Activated naive CD4-positive, alpha-beta T cell treated with anti-CD3 and anti-CD28 coated beads for 36 hours (primary cell): Measurements from ENCODE around the gene BARX1. TPM values are rescaled to one million over a fixed set of nuclear protein-coding genes. Genes with fewer than 3 reads are reported as not detected.
"Not testable (repeated sequence)": the region's sequence is repeated elsewhere in the genome, so short reads cannot be mapped to it uniquely, and the experiment has no call there.

Experiments used
- CTCF ChIA-PET: fragments of 350-600 bp; sonication (Branson Sonifier 250); formaldehyde crosslinking; loops from one replicate; lab custom pipeline; 2021; ENCODE audit warnings: antibody characterized with exemption; lab: Charles Lee
- DNase-seq: peaks from one replicate; pipeline ENCODE4 v3.0.0-alpha.2; 2020
- H3K27ac Mint-ChIP-seq: one replicate; pipeline ENCODE4 v1.8.0; 2021; ENCODE audit warnings: mild to moderate bottlenecking, mixed read lengths
- H3K27me3 Mint-ChIP-seq: one replicate; pipeline ENCODE4 v1.8.0; 2021; ENCODE audit warnings: low read depth, mixed read lengths
- H3K36me3 Mint-ChIP-seq: one replicate; pipeline ENCODE4 v1.8.0; 2021; ENCODE audit warnings: low read depth, mixed read lengths
- H3K4me1 Mint-ChIP-seq: one replicate; pipeline ENCODE4 v1.8.0; 2021; ENCODE audit warnings: low read depth, mixed read lengths
- H3K4me3 Mint-ChIP-seq: one replicate; pipeline ENCODE4 v1.8.0; 2021; ENCODE audit warnings: mild to moderate bottlenecking, moderate library complexity, mixed read lengths
- H3K9me3 Mint-ChIP-seq: one replicate; pipeline ENCODE4 v1.8.0; 2021; ENCODE audit warnings: mixed read lengths
- intact Hi-C: fragments of 100-400 bp; cut with micrococcal nuclease; formaldehyde crosslinking; loops from one replicate; pipeline ENCODE4 v1.15.1; 2023
- total RNA-seq, 2 experiments: library from RNA; stranded (reverse); gene quantifications; one replicate each; pipeline ENCODE4 v1.2.3, GENCODE V29; 2021

The BARX1 gene
- total RNA-seq, 2 experiments from 2014 or later = 0.17 to 0.21 TPM

GRCh38 chr9:93963969-93964368, 8.8 kb upstream of the BARX1 start:
- H3K4me3 Mint-ChIP-seq = no peak overlapping the region
- CTCF ChIA-PET = interaction anchor here (0.6 to 3.4 kb wide), 12 partner anchors 11 to 281 kb away, joined by 3 to 16 read pairs (median 4); no protein-coding TSS in a partner anchor
- peaks cover 29% of the 10 kb centered on the region for H3K4me1 Mint-ChIP-seq
- intact Hi-C loops = loop anchor here (1.0 kb wide), 1 partner anchor 282 kb away; no protein-coding TSS in a partner anchor
- H3K36me3 Mint-ChIP-seq = no peaks in the 10 kb centered on the region
- H3K27ac Mint-ChIP-seq = no peak overlapping the region
- H3K9me3 Mint-ChIP-seq = no peaks in the 10 kb centered on the region
- peaks cover 36% of the 10 kb centered on the region for H3K27me3 Mint-ChIP-seq
- no peak for DNase-seq

GRCh38 chr9:93963489-93963888, 8.3 kb upstream of the BARX1 start:
- H3K9me3 Mint-ChIP-seq, H3K4me3 Mint-ChIP-seq, H3K36me3 Mint-ChIP-seq, DNase-seq, H3K27ac Mint-ChIP-seq: not testable (repeated sequence)
- Mint-ChIP-seq H3K27me3 (peaks cover 38% of the 10 kb centered on the region), H3K4me1 (peaks cover 33% of the 10 kb centered on the region)
- CTCF ChIA-PET = interaction anchor here (0.6 to 3.4 kb wide), 9 partner anchors 11 to 281 kb away, joined by 4 to 16 read pairs (median 4); no protein-coding TSS in a partner anchor
- intact Hi-C loops = loop anchor here (1.0 kb wide), 1 partner anchor 281 kb away; no protein-coding TSS in a partner anchor

GRCh38 chr9:93962561-93963440, 7.6 kb upstream of the BARX1 start:
- peak; percentile 92 for DNase-seq
- H3K36me3 Mint-ChIP-seq = no peaks in the 10 kb centered on the region
- peaks cover 40% of the 10 kb centered on the region for H3K27me3 Mint-ChIP-seq
- H3K4me1 Mint-ChIP-seq = peaks cover 35% of the 10 kb centered on the region
- intact Hi-C loops = loop anchor here (1.0 kb wide), 1 partner anchor 280 kb away; no protein-coding TSS in a partner anchor
- no peak overlapping the region for H3K27ac Mint-ChIP-seq
- H3K4me3 Mint-ChIP-seq = no peak overlapping the region
- CTCF ChIA-PET = interaction anchor here (0.6 to 3.4 kb wide), 13 partner anchors 10 to 1045 kb away, joined by 3 to 16 read pairs (median 4); no protein-coding TSS in a partner anchor
- no peaks in the 10 kb centered on the region for H3K9me3 Mint-ChIP-seq

GRCh38 chr9:93962017-93962416, 6.9 kb upstream of the BARX1 start:
- Mint-ChIP-seq H3K27me3 (peaks cover 48% of the 10 kb centered on the region), H3K36me3 (no peaks in the 10 kb centered on the region), H3K9me3 (no peaks in the 10 kb centered on the region), H3K4me1 (peaks cover 35% of the 10 kb centered on the region), H3K4me3 (no peak overlapping the region), H3K27ac (no peak overlapping the region)
- CTCF ChIA-PET = interaction anchor here (0.6 to 3.4 kb wide), 11 partner anchors 11 to 1045 kb away, joined by 3 to 16 read pairs (median 4); no protein-coding TSS in a partner anchor
- intact Hi-C loops = no loop called here
- no peak for DNase-seq

GRCh38 chr9:93960971-93961841, 6.1 kb upstream of the BARX1 start:
- Mint-ChIP-seq H3K4me3 (peak overlapping the region; percentile 4), H3K4me1 (peaks cover 37% of the 10 kb centered on the region), H3K36me3 (no peaks in the 10 kb centered on the region), H3K27ac (no peak overlapping the region), H3K9me3 (no peaks in the 10 kb centered on the region), H3K27me3 (peaks cover 54% of the 10 kb centered on the region)
- DNase-seq = no peak
- intact Hi-C loops = loop anchor here (1.0 kb wide), 1 partner anchor 9 kb away; no protein-coding TSS in a partner anchor
- CTCF ChIA-PET = interaction anchor here (3.4 kb wide), 1 partner anchor 136 kb away, joined by 13 read pairs; no protein-coding TSS in a partner anchor

GRCh38 chr9:93960221-93960970, 5.2 kb upstream of the BARX1 start:
- Mint-ChIP-seq H3K27ac (no peak overlapping the region), H3K27me3 (peaks cover 62% of the 10 kb centered on the region), H3K4me1 (peaks cover 43% of the 10 kb centered on the region), H3K9me3 (no peaks in the 10 kb centered on the region), H3K36me3 (no peaks in the 10 kb centered on the region), H3K4me3 (no peak overlapping the region)
- CTCF ChIA-PET = interaction anchor here (1.1 kb wide), 1 partner anchor 13 kb away, joined by 4 read pairs; no protein-coding TSS in a partner anchor
- intact Hi-C loops = loop anchor here (1.0 kb wide), 1 partner anchor 8 kb away; no protein-coding TSS in a partner anchor
- no peak for DNase-seq

- Mint-ChIP-seq H3K36me3 (no peaks in the 10 kb centered on the region), H3K4me3 (peak overlapping the region; percentile 11), H3K27ac (no peak overlapping the region), H3K9me3 (no peaks in the 10 kb centered on the region), H3K27me3 (peaks cover 63% of the 10 kb centered on the region), H3K4me1 (peaks cover 44% of the 10 kb centered on the region)
- CTCF ChIA-PET = interaction anchor here (1.1 kb wide), 1 partner anchor 12 kb away, joined by 4 read pairs; no protein-coding TSS in a partner anchor
- DNase-seq = no peak
- intact Hi-C loops = loop anchor here (1.0 to 10.0 kb wide), 4 partner anchors 7 to 805 kb away; partner anchors contain the start of genes FAM120A and FAM120AOS
Observed at GRCh38 chr9:93959739-93960154, 4.6 kb upstream of the BARX1 start.

- no peaks in the 10 kb centered on the region for H3K36me3 Mint-ChIP-seq
- peaks cover 64% of the 10 kb centered on the region for H3K27me3 Mint-ChIP-seq
- H3K4me3 Mint-ChIP-seq = peak overlapping the region; percentile 42
- H3K27ac Mint-ChIP-seq = no peak overlapping the region
- intact Hi-C loops = loop anchor here (10.0 kb wide), 3 partner anchors 134 to 804 kb away; partner anchors contain the start of genes FAM120A and FAM120AOS
- H3K9me3 Mint-ChIP-seq = no peaks in the 10 kb centered on the region
- no peak for DNase-seq
- peaks cover 44% of the 10 kb centered on the region for H3K4me1 Mint-ChIP-seq
- CTCF ChIA-PET = interaction anchor here (0.6 to 1.1 kb wide), 2 partner anchors 11 to 12 kb away, joined by 3 to 4 read pairs; no protein-coding TSS in a partner anchor
Observed at GRCh38 chr9:93958819-93959682, 3.9 kb upstream of the BARX1 start.

- no peak overlapping the region for H3K4me3 Mint-ChIP-seq
- CTCF ChIA-PET = no interaction called here
Observed at GRCh38 chr9:93958121-93958818, 3.1 kb upstream of the BARX1 start.

More at GRCh38 chr9:93958121-93958818, 3.1 kb upstream of the BARX1 start:
- Mint-ChIP-seq H3K36me3 (no peaks in the 10 kb centered on the region), H3K27me3 (peaks cover 72% of the 10 kb centered on the region), H3K27ac (no peak overlapping the region), H3K9me3 (no peaks in the 10 kb centered on the region), H3K4me1 (peaks cover 51% of the 10 kb centered on the region)
- no peak for DNase-seq
- intact Hi-C loops = loop anchor here (10.0 kb wide), 3 partner anchors 133 to 803 kb away; partner anchors contain the start of genes FAM120A and FAM120AOS
